Muscle of leg (tissue), 11 donors: ENCODE results near the gene CLEC1B. TPM values are rescaled to one million over a fixed set of nuclear protein-coding genes. Genes with fewer than 3 reads are reported as not detected.
"Not testable (repeated sequence)": the region's sequence is repeated elsewhere in the genome, so short reads cannot be mapped to it uniquely, and the experiment has no call there.

Experiments used
- DNase-seq: peaks from one replicate; pipeline ENCODE4 v3.0.0; 2013
- H3K27ac ChIP-seq: one replicate; pipeline ENCODE4 v1.5.1; 2013; ENCODE audit warnings: mild to moderate bottlenecking, low read length, control low read depth
- H3K27me3 ChIP-seq: one replicate; pipeline ENCODE4 v1.6.1; 2013; ENCODE audit warnings: low read length; ENCODE audit not compliant: control insufficient read depth, insufficient read depth
- H3K36me3 ChIP-seq: one replicate; pipeline ENCODE4 v1.6.1; 2013; ENCODE audit warnings: low read length; ENCODE audit not compliant: control insufficient read depth, insufficient read depth
- H3K4me1 ChIP-seq: one replicate; pipeline ENCODE4 v1.6.1; 2013; ENCODE audit warnings: low read length; ENCODE audit not compliant: control insufficient read depth, insufficient read depth
- H3K4me3 ChIP-seq: one replicate; pipeline ENCODE4 v1.5.1; 2013; ENCODE audit warnings: low read length, control low read depth
- H3K9me3 ChIP-seq: replicated peaks from 2 replicates; pipeline ENCODE4 v1.6.1; 2013; ENCODE audit warnings: low read depth, low read length; ENCODE audit not compliant: control insufficient read depth
- WGBS: methylation state at CpG from one replicate; pipeline ENCODE4 v1.1.5; 2013; ENCODE audit warnings: missing lambda C conversion rate; ENCODE audit not compliant: insufficient coverage; 5-methylcytosine and 5-hydroxymethylcytosine counted together
- polyA plus RNA-seq, 8 donors: library from polyadenylated mRNA; unstranded; fragments of 120-200 nt; gene quantifications; one replicate each; pipeline versions ENCODE4 v1.2.1 to v1.2.3, GENCODE V29; 2013; ENCODE audit warnings: inconsistent platforms in 1 of 8, low replicate concordance in 1 of 8; ENCODE audit not compliant: insufficient read length in 8 of 8, insufficient read depth in 1 of 8
- total RNA-seq: library from RNA; stranded (reverse); fragments of 120-200 nt; gene quantifications from one replicate; pipeline ENCODE4 v1.2.4, GENCODE V29; 2013

The CLEC1B gene
- total and polyA plus RNA-seq, 9 donors: 0.08 to 0.48 (median 0.22) TPM; not detected in 2

DNA sequence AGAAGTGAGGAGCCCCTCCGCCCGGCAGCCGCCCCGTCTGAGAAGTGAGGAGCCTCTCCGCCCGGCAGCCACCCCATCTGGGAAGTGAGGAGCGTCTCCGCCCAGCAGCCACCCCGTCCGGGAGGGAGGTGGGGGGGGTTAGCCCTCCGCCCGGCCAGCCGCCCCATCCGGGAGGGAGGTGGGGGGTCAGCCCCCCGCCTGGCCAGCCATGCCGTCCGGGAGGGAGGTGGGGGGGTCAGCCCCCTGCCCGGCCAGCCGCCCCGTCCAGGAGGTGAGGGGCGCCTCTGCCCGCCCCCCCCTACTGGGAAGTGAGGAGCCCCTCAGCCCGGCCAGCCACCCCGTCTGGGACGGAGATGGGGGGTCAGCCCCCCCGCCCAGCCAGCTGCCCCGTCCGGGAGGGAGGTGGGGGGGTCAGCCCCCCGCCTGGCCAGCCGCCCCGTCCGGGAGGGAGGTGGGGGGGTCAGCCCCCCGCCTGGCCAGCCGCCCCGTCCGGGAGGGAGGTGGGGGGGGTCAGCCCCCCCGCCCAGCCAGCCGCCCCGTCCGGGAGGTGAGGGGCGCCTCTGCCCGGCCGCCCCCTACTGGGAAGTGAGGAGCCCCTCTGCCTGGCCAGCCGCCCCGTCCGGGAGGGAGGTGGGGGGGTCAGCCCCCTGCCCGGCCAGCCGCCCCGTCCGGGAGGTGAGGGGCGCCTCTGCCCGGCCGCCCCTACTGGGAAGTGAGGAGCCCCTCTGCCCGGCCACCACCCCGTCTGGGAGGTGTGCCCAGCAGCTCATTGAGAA is 45.8 kb downstream of the CLEC1B start:
- no CpG with 5 or more reads among the region's 55 CpGs for WGBS
- H3K27ac ChIP-seq, DNase-seq, H3K27me3 ChIP-seq, H3K4me3 ChIP-seq, H3K36me3 ChIP-seq, H3K9me3 ChIP-seq, H3K4me1 ChIP-seq: not testable (repeated sequence)

DNA sequence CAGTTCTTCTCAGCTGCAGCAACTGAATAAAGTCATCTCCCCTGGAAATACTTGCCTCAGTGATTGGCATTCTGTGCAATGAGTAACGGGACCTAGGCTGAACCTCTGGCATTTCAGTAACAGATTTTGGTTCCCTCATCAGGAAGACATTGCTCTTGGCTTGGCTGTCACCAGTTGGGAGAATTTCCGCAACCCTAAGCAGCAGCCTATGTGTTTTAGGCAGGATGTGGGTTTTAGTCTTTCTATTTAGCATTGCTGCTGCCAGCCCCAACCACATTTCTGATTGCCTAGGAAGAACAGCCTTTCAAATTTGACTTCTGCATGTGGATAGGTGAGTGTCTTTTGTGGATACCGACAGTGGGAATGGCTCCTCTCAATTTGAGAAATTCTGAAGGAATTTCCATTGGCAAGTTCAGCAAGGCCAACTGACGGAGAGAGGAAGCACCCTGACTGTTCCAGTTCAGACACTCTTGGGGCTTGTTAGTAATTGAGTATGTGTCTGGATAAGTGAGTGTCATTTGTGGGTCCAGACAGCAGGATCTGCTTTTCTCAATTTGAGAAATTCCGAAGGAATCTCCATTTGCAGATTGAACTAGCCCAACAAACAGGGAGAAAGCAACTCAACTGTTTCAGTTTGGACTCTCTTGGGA is 47.8 kb downstream of the CLEC1B start:
- no peaks in the 10 kb centered on the region for H3K4me1 ChIP-seq
- no peaks in the 10 kb centered on the region for H3K36me3 ChIP-seq
- WGBS: 64% methylated on average over 2 of the region's 5 CpGs
- peak; percentile 27 for DNase-seq
- no peaks in the 10 kb centered on the region for H3K9me3 ChIP-seq
- H3K27ac ChIP-seq: no peak overlapping the region
- H3K27me3 ChIP-seq: no peaks in the 10 kb centered on the region
- no peak overlapping the region for H3K4me3 ChIP-seq

DNA sequence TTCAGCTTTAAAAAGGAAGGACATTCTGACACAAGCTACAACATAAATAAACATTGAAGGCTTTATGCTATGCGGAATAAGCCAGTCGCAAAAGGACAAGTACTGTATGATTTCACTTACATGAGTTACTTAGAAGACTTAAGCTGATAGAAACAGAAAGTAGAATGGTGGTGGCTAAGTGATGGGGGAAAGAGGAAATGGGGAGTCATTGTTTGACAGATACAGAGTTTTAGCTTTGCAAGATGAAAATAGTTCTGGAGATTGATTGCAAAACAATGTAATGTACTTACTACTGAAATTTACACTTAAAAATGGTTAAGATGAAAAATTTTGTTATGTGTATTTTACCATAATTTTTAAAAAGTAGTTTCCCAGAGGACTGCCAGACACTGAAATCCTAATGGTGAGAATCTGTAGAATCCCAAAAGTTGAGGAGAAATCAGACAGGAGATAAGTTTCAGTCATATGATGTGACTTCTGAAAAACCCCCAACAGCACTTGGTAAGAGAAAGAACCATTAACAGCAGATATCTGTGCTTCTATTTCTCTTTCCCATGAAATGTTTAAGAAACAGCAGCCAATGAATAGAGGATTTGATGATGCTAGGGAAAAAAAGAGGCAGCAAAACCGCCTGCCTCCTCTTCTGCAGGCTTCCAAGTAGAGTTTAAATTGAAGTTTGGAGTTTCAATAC is 50.2 kb downstream of the CLEC1B start:
- no peak overlapping the region for H3K27ac ChIP-seq
- 40% methylated on average over 1 of the region's 3 CpGs for WGBS
- no peaks in the 10 kb centered on the region for H3K4me1 ChIP-seq

DNA sequence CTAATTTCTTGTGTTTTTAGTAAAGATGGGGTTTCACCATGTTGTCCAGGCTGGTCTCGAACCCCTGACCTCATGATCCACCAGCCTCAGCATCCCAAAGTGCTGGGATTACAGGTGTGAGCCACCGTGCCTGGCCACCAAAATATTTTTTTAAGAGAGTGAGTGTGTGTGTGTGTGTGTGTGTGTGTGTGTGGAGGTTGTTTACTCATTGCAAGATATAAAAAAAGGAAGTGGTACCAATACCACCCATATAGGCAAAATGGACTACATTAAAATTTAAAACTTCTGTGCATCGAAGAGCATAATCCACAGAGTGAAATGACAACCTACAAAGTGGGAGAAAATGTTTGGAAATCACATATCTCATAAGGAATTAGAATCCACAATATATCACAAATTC is 51.2 kb downstream of the CLEC1B start:
- H3K4me3 ChIP-seq: no peak overlapping the region
- DNase-seq: no peak
- no CpG with 5 or more reads among the region's 3 CpGs for WGBS
- H3K27me3 ChIP-seq: peaks cover 4% of the 10 kb centered on the region
- H3K36me3 ChIP-seq: no peaks in the 10 kb centered on the region
- H3K4me1 ChIP-seq: no peaks in the 10 kb centered on the region
- H3K9me3 ChIP-seq: no peaks in the 10 kb centered on the region
- H3K27ac ChIP-seq: no peak overlapping the region

More for the DNA sequence above, 50.2 kb downstream of the CLEC1B start:
- H3K36me3 ChIP-seq: no peaks in the 10 kb centered on the region
- no peak overlapping the region for H3K4me3 ChIP-seq
- H3K27me3 ChIP-seq: no peaks in the 10 kb centered on the region
- DNase-seq: peak; percentile 43
- H3K9me3 ChIP-seq: no peaks in the 10 kb centered on the region

DNA sequence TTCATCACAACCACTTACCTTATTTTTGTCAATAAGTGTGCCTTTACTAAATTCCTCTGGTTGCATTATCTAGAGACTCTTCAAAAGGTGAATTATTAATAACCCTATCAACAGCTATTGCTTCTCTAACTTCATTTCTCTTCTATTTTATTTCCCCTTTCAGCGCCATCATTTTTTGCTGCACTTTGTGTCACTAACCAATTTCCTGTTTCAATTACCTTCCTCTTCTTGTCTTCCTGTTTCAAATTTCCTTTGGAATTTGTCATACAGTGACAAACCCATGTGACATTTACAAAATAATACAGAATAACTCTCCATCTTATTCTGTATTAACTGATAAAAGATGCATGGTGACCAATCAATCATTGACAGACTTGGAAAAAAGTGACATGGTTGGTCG is 54.5 kb downstream of the CLEC1B start:
- Histone ChIP-seq H3K4me1 (no peaks in the 10 kb centered on the region), H3K27ac (no peak overlapping the region), H3K36me3 (no peaks in the 10 kb centered on the region), H3K4me3 (no peak overlapping the region), H3K9me3 (no peaks in the 10 kb centered on the region), H3K27me3 (peaks cover 4% of the 10 kb centered on the region)
- no peak for DNase-seq
- WGBS: no CpG with 5 or more reads among the region's 2 CpGs

DNA sequence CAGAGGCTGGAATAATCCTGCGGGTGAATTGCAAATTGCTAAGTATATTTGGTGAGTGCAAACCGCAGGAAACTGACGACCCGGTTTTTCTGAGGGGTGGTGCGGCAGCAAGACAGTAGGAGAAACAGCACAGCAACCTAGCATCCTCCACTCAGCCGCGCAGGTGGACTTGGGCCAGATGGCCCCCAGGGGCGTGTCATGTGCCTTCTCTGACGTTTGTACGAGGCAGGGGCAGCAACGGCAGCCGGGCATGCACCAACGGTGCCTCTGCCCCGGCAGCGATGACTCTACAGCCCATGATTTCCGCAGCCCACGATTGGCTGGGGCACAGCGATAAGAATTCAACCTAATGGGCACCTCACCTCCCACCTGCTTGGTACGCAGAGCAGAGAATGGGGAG is 55.7 kb downstream of the CLEC1B start:
- no peaks in the 10 kb centered on the region for H3K4me1 ChIP-seq
- no peaks in the 10 kb centered on the region for H3K9me3 ChIP-seq
- H3K4me3 ChIP-seq: no peak overlapping the region
- no peak for DNase-seq
- no peaks in the 10 kb centered on the region for H3K36me3 ChIP-seq
- peaks cover 4% of the 10 kb centered on the region for H3K27me3 ChIP-seq
- WGBS: 53% methylated on average over 16 of the region's 19 CpGs
- H3K27ac ChIP-seq: no peak overlapping the region

Other genes with a start within 250 kb of the CLEC1B start
- 0.93 TPM for gene CD69, start 238.2 kb downstream of the CLEC1B start, total RNA-seq
- gene CD69, start 238.2 kb downstream of the CLEC1B start, polyA plus RNA-seq: 1 to 10 TPM in 2 of 8 donors, under 1 TPM in 6; 0.34 to 1.8 (median 0.73) TPM
- gene KLRF1, start 171.6 kb downstream of the CLEC1B start, total RNA-seq: 0.18 TPM
- gene KLRF1, start 171.6 kb downstream of the CLEC1B start, polyA plus RNA-seq: under 1 TPM in 6 of 8 donors, not detected in 2; 0.17 to 0.38 (median 0.28) TPM
- gene CLEC2B, start 129.8 kb downstream of the CLEC1B start, total RNA-seq: 4.4 TPM
- 1 to 10 TPM in 6 of 8 donors, under 1 TPM in 2; 0.79 to 1.9 (median 1.4) TPM for gene CLEC2B, start 129.8 kb downstream of the CLEC1B start, polyA plus RNA-seq
- gene KLRF2, start 117.6 kb downstream of the CLEC1B start, total RNA-seq: not detected
- not detected for gene KLRF2, start 117.6 kb downstream of the CLEC1B start, polyA plus RNA-seq
- gene CLEC2A, start 66.8 kb downstream of the CLEC1B start, total RNA-seq: not detected
- under 1 TPM in 1 of 8 donors, not detected in 7; 0.36 TPM for gene CLEC2A, start 66.8 kb downstream of the CLEC1B start, polyA plus RNA-seq
- 0.13 TPM for gene CLEC12A, start 27.7 kb downstream of the CLEC1B start, total RNA-seq
- gene CLEC12A, start 27.7 kb downstream of the CLEC1B start, polyA plus RNA-seq: under 1 TPM; 0.26 to 0.95 (median 0.56) TPM
- gene CLEC12B, start 11.5 kb upstream of the CLEC1B start, total RNA-seq: not detected
- under 1 TPM in 1 of 8 donors, not detected in 7; 0.11 TPM for gene CLEC12B, start 11.5 kb upstream of the CLEC1B start, polyA plus RNA-seq
- gene CLEC9A, start 31.6 kb upstream of the CLEC1B start, total RNA-seq: 0.18 TPM
- under 1 TPM in 7 of 8 donors, not detected in 1; 0.11 to 0.45 (median 0.19) TPM for gene CLEC9A, start 31.6 kb upstream of the CLEC1B start, polyA plus RNA-seq
- gene CLEC1A, start 99.9 kb upstream of the CLEC1B start, total RNA-seq: 2.4 TPM
- 1 to 10 TPM; 2.3 to 3.4 (median 3.0) TPM for gene CLEC1A, start 99.9 kb upstream of the CLEC1B start, polyA plus RNA-seq
- gene CLEC7A, start 131.1 kb upstream of the CLEC1B start, total RNA-seq: 1.2 TPM
- gene CLEC7A, start 131.1 kb upstream of the CLEC1B start, polyA plus RNA-seq: 1 to 10 TPM in 6 of 8 donors, under 1 TPM in 2; 0.71 to 2.2 (median 1.4) TPM
- 0.13 TPM for gene OLR1, start 173.0 kb upstream of the CLEC1B start, total RNA-seq
- gene OLR1, start 173.0 kb upstream of the CLEC1B start, polyA plus RNA-seq: 1 to 10 TPM in 1 of 8 donors, under 1 TPM in 7; 0.22 to 2.0 (median 0.66) TPM
- gene TMEM52B, start 179.9 kb upstream of the CLEC1B start, total RNA-seq: not detected
- under 1 TPM in 7 of 8 donors, not detected in 1; 0.05 to 0.52 (median 0.17) TPM for gene TMEM52B, start 179.9 kb upstream of the CLEC1B start, polyA plus RNA-seq
- gene GABARAPL1, start 213.8 kb upstream of the CLEC1B start, total RNA-seq: 21.6 TPM
- 10 to 100 TPM; 16.3 to 27.7 (median 21.1) TPM for gene GABARAPL1, start 213.8 kb upstream of the CLEC1B start, polyA plus RNA-seq